Stimulated activated CD4-positive, alpha-beta T cell treated with anti-CD3 and anti-CD28 coated beads, Interleukin-2, amount 100 ng/mL, for 48 hours (primary cell): ENCODE measurements around the gene DLX4.

Experiments
- DNase-seq, 2 donors: peaks; one replicate each; pipeline ENCODE4 v3.0.0-alpha.2; 2020

The DLX4 gene

DNA sequence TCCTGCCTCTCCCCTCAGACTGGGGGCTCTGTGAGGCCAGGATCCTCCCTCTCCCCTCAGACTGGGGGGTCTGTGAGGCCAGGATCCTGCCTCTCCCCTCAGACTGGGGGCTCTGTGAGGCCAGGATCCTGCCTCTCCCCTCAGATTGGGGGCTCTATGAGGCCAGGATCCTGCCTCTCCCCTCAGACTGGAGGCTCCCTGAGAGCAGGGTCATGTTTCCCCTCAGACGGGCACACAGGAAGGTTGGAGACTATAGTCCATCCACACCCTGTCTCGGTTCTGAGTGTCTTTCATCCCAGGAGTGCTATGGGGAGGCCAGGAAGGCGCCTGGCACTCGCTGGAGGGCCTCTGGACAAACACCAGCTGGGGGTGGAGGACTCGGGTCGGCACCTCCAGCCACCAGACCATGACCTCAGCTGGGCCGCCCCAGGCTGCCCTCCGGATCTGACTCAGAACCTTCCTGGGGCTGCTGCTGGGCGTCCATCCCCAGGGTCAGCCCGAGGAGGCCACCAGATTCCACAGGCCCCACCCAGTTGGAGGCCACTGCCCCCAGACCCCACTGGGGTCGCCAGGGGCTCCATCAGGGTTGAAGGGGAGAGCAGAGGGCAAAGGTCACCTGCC lies 21.9 kb upstream of the DLX4 start:
- no peak for DNase-seq

DNA sequence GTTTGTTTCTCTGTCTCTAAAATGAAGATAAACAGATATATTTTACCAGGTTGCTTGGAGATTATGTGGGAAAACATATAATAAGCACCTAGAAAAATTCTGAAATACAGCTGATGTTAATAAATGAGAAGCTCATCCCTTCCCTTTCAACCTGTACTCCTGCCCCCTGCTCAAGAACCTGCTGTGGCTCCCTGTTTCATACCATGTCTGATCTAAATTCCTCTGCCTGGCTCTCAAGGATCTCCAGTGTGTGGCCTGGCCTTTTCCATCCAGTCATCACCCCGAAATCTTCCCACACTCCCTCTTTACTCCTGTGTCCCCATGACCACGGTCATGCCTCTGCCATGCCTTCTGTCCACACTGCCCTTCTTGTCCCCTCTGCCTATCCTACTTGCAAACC lies 19.4 kb upstream of the DLX4 start:
- no peak for DNase-seq

DNA sequence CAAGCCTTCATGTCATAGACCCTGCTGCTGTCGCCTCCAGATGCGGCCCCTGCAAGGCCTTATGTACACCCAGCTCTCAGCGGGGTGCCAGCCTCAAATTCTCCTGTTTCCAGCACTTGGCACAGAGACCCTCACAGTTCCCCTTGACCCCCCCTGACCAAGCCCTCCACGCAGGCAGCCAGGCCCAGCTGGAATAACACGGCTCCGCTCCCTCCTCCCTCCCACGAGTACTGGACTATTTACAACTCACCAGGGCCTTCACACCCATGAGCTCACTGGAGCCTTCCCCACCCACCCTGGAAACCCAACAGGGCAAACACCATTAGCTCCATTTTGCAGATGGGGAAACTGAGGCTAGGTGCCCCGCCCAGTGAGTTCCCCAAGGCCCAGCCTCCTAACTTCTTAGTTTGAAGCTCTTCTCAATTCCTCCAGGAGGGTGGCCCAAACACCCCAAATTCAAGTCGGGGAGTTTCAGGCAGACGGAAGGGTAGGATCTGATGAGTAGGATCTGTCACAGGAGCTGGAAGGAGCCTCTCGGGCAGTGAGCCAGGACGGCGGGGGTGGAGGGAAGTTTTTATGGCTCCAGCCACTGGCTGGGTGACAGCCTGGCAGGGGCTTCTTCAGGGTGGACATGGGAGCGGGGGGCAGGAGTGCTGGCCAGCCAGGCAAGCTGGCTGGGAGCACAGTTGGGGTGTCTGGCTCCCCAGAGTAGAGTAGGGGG lies 17.5 kb upstream of the DLX4 start:
- no peak for DNase-seq

DNA sequence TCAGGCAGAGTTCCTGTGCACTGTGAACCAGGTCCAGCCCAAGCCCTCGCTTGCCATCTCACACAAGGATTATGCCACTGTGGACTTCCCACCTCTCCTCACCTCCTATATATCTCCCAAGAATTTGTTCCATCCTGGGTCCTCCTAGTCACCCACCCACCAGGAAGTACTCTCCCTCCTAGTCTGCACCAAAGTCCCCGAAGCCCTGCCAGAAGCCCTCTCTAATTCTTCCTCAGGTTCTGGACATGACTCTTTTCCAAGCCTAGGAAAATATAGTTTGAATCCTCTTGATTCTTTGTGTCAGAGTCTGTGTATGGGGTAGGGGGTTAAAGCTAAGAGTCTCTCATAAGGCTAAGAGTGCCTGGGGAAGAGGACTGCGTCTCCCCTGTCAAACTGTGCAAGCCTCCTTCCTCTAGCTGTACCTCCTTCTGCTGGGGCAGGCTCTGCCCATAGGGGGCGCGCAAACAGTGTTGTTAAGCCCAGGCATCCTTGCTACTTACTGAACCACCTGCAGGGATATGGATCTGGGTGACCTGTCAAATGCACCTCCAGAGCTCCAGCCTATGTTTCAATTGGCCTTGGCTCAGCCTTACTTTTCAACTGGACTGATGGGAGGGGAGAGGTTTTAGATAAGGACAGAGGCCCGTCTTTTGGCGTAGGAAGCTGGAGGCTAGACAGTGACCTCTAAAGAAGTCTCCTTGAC lies 16.6 kb upstream of the DLX4 start:
- peak; percentile 82 to 84 for DNase-seq

DNA sequence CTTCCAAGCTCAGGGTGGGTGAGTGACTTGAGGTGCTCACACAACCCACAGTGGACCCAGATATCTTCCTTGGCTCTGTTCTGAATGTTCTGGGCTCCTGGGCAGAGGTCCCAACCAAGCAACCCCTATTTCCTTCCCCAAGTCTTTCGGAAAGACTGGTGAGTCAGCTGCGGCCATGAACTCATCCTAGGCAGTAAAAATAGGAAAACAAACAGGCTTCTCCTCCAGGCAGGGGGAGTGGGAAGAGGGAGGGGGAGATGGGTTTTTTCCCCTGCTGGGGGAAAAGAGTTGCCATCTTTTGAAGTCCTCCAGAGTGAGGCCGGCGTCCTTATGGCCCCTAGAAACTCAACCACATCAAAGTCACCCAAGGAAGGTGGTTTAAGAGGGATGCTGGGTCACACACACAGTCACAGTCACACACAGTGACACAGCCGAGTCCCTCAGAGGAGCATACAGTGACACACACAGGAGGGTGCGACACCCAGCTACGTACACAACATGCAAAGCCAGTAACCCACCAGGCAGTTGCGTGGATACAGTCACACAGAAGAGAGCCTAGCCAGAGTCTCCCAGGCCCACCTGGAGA lies 16.0 kb upstream of the DLX4 start:
- DNase-seq = no peak

DNA sequence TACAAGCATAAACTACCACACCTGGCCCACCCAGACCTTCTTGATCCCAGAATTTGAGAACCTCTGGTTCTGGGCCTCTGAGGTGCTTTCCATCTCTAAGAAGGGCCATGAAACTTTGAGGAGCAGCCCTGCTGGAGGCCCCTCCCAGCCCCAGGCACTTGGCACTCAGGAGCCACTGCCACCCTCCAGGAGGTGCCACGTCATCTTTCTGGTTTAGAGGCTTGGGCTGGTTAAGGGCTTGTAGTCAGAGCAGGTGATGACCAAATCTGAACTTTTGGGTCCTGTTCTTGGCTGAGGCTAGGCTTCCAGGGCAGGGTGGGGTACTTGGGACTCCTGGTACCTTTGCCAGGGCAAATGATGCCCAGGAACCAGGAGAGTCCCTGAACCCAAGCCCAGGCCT lies 13.8 kb upstream of the DLX4 start:
- DNase-seq = no peak

DNA sequence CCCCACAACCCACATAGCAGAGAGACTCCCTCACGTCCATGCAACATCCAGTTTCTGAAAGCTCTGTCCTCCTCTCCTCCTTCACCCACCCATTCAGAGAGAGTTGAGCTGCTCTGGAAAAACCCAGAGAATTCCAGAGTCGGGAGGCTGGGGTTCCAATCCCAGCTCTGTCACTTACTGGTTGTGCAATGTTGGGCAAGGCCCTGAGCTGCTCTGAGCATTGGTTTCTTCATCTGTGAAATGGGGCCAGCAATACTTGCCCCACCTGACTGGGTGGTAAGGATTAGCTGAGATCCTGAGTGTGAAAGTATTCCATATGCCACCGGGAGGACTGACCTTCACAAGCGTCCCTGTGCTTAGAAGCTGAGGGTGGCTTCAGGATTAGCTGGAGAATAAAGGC lies 12.2 kb upstream of the DLX4 start:
- DNase-seq = no peak

DNA sequence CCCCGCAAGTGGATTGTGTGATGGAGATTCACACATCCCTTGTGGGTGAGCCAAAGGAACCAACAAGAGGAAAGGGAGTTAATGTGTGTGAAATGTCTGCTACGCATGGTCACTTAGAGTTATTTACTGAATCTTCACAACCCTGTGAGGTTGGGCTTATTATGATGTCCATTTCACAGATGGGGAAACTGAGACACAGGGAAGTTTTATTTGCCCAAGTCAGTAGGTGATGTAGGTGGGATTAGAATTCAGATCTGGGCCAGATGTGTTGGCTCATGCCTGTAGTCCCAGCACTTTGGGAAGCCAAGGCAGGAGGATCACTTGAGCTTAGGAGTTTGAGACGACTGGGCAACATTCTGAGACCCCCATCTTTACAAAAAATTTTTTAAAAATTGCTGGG lies 11.6 kb upstream of the DLX4 start:
- DNase-seq = no peak

DNA sequence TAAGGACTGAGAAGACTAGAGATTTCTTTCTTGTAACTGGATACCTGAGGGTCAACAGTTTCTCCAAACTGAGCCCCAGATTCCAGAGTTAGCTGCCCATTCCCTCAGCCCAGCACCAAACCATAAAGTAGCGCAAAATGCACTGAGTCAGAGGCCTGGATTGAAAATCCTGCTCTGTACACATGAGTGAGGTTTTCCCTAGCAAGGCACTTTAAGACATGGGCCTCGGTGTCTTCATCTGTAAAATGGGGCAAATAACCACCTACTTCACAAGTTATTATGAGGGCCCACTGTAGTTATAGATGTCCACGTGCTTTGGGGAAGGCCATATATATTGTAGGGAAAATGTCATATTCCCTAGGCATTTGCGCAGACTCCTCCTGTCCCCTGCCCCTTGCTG lies 10.3 kb upstream of the DLX4 start:
- DNase-seq = no peak

DNA sequence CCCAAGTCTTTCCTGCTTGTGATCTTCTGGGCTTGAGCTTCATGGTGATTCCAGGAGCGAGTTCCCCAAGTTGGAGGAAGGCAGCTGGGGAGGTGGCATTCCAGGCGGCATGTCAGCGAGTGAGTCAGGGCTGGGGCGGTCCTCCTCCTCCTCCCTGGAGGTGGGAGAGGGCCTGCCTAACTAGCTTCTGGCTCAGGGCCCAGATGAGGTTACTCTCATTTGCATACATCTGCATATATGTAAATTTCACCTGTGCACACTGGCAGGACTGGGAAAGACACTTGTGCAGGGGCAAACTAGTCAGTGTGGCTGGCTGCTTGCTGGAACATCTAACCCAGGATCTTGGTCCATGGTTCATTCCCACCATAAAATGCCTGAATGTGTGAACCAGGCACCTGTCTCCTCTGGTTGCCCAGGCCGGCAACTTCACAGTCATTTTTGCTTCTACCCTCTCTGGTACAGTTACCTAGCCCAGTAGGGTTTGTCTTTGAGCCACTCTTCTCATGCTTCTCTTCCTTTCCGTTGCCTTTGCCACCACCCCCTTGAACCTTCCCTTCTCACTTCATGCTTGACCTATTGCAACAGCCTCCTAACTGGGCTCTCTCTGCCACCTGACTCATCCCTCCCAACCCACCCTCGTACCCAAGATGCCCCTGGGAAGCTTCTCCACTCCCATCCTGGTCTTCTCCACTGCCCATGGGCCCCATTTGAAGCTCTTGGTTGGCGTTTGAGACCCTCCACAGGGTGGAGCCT lies 9.6 kb upstream of the DLX4 start:
- no peak for DNase-seq

DNA sequence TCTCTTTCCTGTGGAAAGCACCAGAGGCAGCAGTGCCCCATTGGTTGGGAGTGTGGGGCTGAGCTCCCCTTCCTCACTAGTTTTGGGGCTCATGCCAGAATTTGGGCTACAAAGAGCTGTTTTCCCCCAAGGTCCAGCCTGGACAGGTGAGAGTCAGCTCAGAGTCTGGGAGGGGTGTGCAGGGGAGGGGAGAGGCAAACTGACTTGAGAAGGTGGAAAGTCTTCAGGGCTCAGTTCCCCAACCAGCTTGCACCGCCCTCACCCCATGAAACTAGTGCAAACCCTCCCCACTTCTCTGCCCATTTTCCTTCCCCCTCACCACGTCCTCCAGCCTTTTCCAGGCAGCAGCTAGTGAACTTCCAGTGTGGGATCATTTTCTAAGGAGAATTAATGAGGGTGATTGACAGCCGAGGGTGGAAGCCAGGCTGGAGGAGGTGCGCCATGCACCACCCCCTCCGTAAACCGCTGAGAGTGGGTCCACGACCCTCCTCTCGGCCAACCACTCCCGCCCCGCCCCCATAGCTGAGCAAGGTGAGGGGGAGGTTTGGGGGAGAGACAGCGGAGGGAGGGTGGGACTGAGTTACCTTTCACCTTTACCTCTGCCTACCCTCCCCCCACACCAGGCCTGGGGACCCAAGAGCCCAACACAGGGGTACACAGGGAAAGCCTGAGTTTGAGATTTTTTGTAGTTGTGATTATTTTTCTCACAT lies 6.2 kb upstream of the DLX4 start:
- no peak for DNase-seq

DNA sequence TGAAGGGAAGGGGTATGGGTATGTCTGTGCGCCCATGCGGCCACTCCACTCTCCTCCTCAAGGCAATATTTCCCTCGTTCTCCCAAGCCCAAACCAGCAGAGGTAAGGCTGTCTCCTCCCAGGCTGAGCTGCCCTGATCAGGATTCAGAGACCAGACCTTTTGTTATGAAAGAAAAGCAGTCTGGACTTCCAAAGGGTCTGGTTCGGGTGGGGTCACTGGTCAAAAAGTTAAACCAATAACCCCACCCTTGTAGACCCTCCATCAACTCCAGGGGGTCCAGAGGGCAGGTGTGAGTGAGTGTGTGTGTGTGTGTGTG lies 5.7 kb upstream of the DLX4 start:
- DNase-seq = no peak

DNA sequence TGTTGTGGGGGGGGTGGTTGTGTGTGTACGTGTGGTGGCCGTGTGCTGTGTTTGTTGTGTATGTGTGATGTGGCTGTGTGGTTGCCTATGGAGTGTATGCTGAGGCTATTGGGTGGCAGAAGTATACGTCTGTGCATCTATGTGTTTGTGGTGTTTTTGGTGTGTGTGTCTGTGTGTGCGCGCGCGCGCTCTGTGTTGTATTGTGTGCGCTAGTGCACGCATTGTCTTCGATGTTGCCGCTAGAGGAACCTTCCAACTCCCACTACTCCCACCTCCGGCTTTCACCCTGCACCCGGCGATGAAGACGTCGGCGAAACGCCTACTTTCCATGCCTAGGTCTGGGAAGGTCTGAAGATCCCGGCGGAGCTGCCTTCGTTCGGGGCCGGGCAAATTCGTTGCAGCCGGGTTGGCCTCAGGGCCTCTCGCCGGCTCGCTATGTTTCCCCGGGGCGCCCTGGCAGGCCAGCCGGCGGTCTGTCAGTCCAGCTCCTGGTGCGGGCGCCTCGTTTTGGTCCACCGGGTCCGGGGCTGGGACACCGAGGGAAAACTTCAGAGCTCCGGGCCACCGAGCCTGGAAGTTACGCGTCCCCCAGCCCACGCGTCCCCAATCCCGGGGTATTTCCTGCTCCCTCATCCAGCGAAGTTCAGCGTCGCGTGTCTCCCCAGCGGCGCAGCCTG lies 5.2 kb upstream of the DLX4 start:
- DNase-seq = no peak

DNA sequence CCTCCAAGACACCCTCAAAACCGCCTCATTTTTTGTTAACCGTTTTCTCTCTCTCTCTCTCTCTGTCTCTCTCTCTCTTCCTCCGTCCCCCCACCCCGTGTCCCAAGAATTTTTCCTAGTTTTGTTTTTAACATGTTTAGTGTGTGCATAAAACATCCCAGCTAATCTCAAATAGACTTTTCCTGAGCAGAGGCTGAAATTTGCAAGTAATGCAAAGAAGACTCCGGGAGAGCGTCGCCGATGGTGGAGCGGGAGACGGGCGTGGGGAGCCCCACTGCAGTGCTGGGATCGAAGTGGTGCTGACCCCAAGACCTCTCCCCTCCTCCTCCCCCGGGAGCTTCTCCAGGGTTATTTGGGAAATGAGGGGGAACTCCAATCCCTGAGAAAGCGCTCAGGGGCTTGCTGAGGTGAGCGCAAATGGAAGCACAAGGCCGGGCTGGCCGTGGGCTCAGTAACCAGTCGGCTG lies 4.7 kb upstream of the DLX4 start:
- DNase-seq = no peak

DNA sequence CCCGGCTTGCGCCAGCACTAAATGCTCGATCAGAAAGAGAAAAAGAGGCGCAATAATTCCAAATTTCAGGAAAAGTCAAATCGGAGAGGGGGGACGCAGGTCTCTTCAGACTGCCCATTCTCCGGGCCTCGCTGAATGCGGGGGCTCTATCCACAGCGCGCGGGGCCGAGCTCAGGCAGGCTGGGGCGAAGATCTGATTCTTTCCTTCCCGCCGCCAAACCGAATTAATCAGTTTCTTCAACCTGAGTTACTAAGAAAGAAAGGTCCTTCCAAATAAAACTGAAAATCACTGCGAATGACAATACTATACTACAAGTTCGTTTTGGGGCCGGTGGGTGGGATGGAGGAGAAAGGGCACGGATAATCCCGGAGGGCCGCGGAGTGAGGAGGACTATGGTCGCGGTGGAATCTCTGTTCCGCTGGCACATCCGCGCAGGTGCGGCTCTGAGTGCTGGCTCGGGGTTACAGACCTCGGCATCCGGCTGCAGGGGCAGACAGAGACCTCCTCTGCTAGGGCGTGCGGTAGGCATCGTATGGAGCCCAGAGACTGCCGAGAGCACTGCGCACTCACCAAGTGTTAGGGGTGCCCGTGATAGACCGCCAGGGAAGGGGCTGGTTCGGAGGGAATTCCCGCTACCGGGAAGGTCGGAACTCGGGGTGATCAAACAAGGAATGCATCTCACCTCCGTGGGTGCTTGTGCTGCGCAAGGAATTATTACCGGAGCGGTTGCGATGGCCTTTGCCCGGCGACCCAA lies 4.0 kb upstream of the DLX4 start:
- peak in 1 of 2 donors; percentile 24 for DNase-seq

DNA sequence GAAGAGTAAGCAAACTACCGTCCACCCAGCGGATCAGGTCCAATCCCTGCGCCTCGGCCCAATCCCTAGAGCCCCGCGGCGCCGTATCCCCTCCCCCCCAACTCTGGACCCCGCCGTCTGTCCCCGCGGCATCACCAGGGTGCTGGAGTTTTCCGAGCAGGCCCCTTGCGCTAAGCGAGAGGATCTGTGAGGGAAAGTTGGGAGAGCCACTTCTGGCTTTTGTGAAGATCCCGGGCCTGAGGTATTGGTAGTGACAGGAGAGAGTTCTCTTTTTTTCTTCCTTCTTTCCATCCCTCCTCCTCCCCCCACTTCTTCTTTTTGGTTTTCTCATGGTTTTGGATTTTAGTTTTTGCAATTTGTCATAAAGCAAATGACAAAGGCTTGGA lies 3.5 kb upstream of the DLX4 start:
- DNase-seq = no peak

DNA sequence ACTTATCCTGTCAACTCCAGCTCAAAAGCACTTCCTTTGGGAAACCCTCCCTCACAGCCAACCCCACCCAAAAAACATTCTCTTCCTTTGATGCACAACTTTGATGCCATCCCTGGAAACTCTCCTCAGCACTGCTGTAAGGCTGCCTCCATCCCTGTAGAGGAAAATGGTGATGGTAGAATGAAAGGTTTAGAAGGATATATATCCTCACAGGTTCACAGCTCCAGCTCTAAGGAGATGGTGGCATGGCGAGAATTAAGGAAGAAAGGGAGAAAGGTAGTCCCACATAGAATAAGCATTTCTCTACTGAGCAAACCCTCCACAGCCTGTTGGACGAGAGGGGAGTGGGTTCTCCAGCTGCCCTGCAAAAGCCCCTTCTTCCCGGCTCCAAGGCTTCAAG lies 2.2 kb upstream of the DLX4 start:
- DNase-seq = no peak

DNA sequence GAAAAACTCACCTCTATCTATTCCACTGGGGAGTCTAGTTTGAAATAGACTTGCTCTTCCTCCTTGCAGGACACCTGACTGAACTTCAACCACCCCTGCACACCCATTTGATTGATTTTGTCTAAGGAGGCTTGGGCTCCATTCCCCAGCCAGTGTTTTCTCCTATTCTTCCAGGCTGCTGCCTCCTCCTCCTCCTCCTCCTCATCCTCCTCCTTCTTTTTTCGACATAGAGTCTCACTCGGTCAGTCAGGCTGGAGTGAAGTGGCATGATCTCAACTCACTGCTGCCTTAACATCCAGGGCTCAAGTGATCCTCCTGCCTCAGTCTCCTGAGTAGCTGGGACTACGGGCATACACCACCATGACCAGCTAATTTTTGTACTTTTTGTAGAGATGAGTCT lies 1.8 kb upstream of the DLX4 start:
- DNase-seq = no peak

DNA sequence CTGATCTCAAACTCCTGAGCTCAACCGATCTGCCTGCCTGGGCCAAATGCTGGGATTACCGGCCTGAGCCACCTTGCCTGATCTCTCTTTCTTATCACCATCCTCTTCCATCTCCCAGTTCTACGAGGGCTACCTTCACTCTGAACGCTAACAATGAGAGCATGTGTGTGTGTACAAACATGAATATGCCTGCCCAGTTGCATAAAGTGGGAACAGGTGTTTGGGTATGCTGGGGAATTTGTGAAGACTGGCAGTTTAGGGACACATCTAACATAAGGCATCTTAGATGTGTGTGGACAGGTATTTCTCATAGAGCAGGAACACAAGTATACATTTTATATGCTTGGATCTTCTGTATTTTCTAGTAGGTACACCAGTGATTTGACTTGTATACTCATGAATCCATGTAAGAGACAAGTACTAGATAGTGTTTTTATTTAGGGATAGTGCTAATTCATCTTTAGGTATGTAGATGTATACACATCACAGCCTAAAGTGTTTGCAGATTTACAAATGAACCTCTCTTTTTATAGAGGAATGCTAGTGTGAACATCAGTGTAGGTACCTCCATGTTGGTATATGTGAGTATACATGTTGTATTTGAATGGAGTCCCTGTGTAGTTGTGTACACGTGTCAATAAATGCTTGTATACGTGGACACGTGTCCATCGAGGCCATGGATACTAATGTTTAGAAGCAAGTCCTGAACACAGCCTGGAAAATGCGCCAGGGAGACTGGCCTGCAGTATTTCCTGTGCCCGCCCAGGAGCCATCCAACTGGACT lies 1.2 kb upstream of the DLX4 start:
- DNase-seq = no peak

DNA sequence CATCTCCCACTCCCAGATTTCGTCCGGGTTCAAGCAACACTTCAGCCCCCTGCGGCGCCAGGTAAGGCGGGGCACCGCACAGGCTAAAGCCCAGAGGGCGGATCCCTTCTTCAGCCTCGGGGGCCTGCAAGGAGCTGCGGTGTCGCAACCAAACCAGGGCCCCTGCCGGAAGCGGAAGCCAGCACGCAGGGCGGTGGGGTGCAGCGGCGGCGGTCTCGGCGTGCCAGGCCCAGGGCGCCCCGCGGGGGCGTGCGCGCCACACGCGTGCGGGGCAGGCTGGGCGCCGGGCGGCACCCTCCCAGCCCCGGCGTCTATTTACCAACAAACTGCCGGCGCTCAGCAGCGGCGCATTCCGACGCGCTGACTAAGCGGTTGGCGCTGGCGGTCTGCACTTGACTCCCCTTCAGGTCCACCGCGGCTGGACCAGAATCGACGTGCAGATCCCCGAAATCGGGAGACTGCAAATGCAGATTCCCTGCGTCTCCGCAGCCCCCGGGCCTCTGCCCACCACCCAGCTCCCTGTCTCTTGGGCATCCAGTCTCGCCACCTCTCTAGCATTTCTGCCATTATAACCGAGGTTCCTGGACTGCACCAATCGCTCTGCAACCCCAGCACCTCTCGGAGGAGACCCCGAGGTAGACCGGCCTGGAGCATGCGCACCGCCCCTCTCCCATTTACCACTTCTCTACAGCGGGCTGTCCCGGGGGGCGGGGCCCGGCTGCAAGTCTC lies 421 bp upstream of the DLX4 start:
- peak; percentile 40 to 67 for DNase-seq
